PC-9 (cell line): ENCODE results near the gene MCM9. TPM values are rescaled to one million over a fixed set of nuclear protein-coding genes. Genes with fewer than 3 reads are reported as not detected.

Experiments used
- BruUV-seq: library from RNA; stranded (reverse); fragments of 400-500 nt; replicated peaks from 2 replicates; lab custom pipeline; 2021; lab: Mats Ljungman, UMichigan
- CTCF ChIA-PET: fragments of 300-600 bp; sonication (Branson Sonifier 250); formaldehyde crosslinking; loops from one replicate; lab custom pipeline; 2022; ENCODE audit warnings: antibody characterized with exemption; lab: Charles Lee
- POLR2A ChIA-PET: fragments of 300-600 bp; sonication (Branson Sonifier 250); formaldehyde crosslinking; loops from one replicate; lab custom pipeline; 2022; ENCODE audit warnings: antibody characterized with exemption; ENCODE audit not compliant: unreplicated experiment; lab: Charles Lee
- DNase-seq, 2 experiments: peaks; one replicate each; pipeline versions ENCODE4 v3.0.0 to v3.0.0-alpha.2; 2015 to 2022; ENCODE audit warnings: mixed read lengths in 1 of 2
- H2AFZ ChIP-seq: fragments of 200-600 bp; sonication (generic); 2 replicates; pipeline ENCODE4 v1.8.1; 2017; ENCODE audit warnings: antibody characterized with exemption
- H3F3A ChIP-seq: fragments of 200-600 bp; sonication (generic); 2 replicates; pipeline ENCODE4 v1.8.1; 2017; ENCODE audit warnings: antibody characterized with exemption, mild to moderate bottlenecking, low read depth; ENCODE audit not compliant: insufficient read depth
- H3K27ac ChIP-seq: fragments of 200-600 bp; sonication (generic); 2 replicates; pipeline ENCODE4 v1.6.1; 2016; ENCODE audit warnings: mixed run types
- H3K27me3 ChIP-seq: fragments of 200-600 bp; sonication (generic); 2 replicates; pipeline ENCODE4 v1.6.1; 2016; ENCODE audit warnings: low read depth, mixed run types; ENCODE audit not compliant: insufficient read depth
- H3K36me3 ChIP-seq: fragments of 200-600 bp; sonication (generic); 2 replicates; pipeline ENCODE4 v1.6.1; 2016; ENCODE audit warnings: low read depth, mixed run types
- H3K4me1 ChIP-seq: fragments of 200-600 bp; sonication (generic); replicated peaks from 2 replicates; pipeline ENCODE4 v1.6.1; 2016; ENCODE audit warnings: mixed run types; ENCODE audit not compliant: insufficient read depth
- H3K4me2 ChIP-seq: fragments of 200-600 bp; sonication (generic); 2 replicates; pipeline ENCODE4 v1.6.1; 2017; ENCODE audit warnings: mixed run types
- H3K4me3 ChIP-seq: fragments of 200-600 bp; sonication (generic); 2 replicates; pipeline ENCODE4 v1.6.1; 2016; ENCODE audit warnings: mixed run types
- H3K79me2 ChIP-seq: fragments of 200-600 bp; sonication (generic); 2 replicates; pipeline ENCODE4 v1.6.1; 2017; ENCODE audit warnings: low read depth, mixed run types
- H3K9me2 ChIP-seq: fragments of 200-600 bp; sonication (generic); 2 replicates; pipeline ENCODE4 v1.8.1; 2017; ENCODE audit warnings: mild to moderate bottlenecking; ENCODE audit not compliant: insufficient read depth
- H3K9me3 ChIP-seq: fragments of 200-600 bp; sonication (generic); 2 replicates; pipeline ENCODE4 v1.8.1; 2016; ENCODE audit warnings: low read depth; ENCODE audit not compliant: insufficient read depth
- H4K20me1 ChIP-seq: fragments of 200-600 bp; sonication (generic); 2 replicates; pipeline ENCODE4 v1.8.1; 2017; ENCODE audit not compliant: insufficient read depth
- EZH2 ChIP-seq: fragments of 200-600 bp; sonication (generic); IDR thresholded peaks from 2 replicates; pipeline ENCODE4 v1.8.0; 2017; ENCODE audit warnings: antibody characterized with exemption, low read depth
- intact Hi-C: fragments of 100-400 bp; cut with micrococcal nuclease; formaldehyde crosslinking; loops from one replicate; pipeline ENCODE4 v1.10.0; 2022; ENCODE audit not compliant: unreplicated experiment
- total RNA-seq: library from RNA; stranded (reverse); gene quantifications from 2 replicates; pipeline ENCODE4 v1.2.3, GENCODE V29; 2021
- TF ChIP-seq, protein P1 (sequence below): fragments of 200-600 bp; sonication (generic); conservative IDR thresholded peaks from 2 replicates; pipeline ENCODE4 v1.6.1; 2017; ENCODE audit warnings: mixed run types, antibody characterized with exemption, mild to moderate bottlenecking, moderate library complexity

MCM9 gene
- total RNA-seq, 1 experiment from 2014 or later, result 18.1 TPM

DNA sequence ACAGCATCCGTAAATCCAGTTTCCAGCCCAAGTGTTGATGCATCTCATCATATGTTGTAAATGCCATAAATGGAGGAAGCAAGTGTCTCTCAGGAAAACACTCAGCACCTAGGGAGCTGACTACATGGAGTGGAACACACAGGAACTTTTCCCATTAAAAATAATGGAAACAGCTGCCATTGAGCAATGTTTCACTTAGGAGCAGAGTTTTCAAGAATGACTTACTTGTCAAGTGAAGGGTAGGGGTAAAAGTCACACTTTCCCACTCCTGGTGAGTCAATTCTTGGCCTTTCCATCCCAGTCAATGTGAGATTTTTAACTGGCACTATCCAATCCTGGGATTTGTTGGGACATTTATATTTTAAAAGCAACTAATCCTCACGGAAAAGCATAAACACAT is 160.4 kb downstream of the MCM9 start:
- H3F3A ChIP-seq, result peaks cover 11% of the 10 kb centered on the region; the same call in 1 of the 2 replicates
- H3K4me3 ChIP-seq, result no peak overlapping the region
- H3K27me3 ChIP-seq, result no peaks in the 10 kb centered on the region
- no peak overlapping the region for H3K4me2 ChIP-seq
- ChIA-PET CTCF (no interaction called here), POLR2A (interaction anchor here (0.8 kb wide), 1 partner anchor 218 kb away, joined by 4 read pairs; no protein-coding TSS in a partner anchor)
- H3K4me1 ChIP-seq, result peaks cover 38% of the 10 kb centered on the region
- H2AFZ ChIP-seq, result no peak overlapping the region
- H3K27ac ChIP-seq, result no peak overlapping the region
- no peaks in the 10 kb centered on the region for H3K36me3 ChIP-seq
- no peaks in the 10 kb centered on the region for H3K79me2 ChIP-seq
- no peaks in the 10 kb centered on the region for H4K20me1 ChIP-seq
- TF ChIP-seq EZH2, result no peak
- TF ChIP-seq, protein P1, sequence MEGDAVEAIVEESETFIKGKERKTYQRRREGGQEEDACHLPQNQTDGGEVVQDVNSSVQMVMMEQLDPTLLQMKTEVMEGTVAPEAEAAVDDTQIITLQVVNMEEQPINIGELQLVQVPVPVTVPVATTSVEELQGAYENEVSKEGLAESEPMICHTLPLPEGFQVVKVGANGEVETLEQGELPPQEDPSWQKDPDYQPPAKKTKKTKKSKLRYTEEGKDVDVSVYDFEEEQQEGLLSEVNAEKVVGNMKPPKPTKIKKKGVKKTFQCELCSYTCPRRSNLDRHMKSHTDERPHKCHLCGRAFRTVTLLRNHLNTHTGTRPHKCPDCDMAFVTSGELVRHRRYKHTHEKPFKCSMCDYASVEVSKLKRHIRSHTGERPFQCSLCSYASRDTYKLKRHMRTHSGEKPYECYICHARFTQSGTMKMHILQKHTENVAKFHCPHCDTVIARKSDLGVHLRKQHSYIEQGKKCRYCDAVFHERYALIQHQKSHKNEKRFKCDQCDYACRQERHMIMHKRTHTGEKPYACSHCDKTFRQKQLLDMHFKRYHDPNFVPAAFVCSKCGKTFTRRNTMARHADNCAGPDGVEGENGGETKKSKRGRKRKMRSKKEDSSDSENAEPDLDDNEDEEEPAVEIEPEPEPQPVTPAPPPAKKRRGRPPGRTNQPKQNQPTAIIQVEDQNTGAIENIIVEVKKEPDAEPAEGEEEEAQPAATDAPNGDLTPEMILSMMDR, result no peak
- no peaks in the 10 kb centered on the region for H3K9me2 ChIP-seq
- intact Hi-C loops, result no loop called here
- peak in 1 of 2 experiments; percentile 4 for DNase-seq
- no peaks in the 10 kb centered on the region for H3K9me3 ChIP-seq
- no TSS peak for BruUV-seq

- POLR2A ChIA-PET, result no interaction called here
- Histone ChIP-seq H3K36me3 (no peaks in the 10 kb centered on the region), H3K4me2 (no peak overlapping the region), H3F3A (peaks cover 23% of the 10 kb centered on the region), H3K4me3 (no peak overlapping the region), H3K79me2 (no peaks in the 10 kb centered on the region), H3K4me1 (peaks cover 53% of the 10 kb centered on the region), H2AFZ (no peak overlapping the region), H3K27ac (no peak overlapping the region), H3K9me3 (no peaks in the 10 kb centered on the region), H3K9me2 (no peaks in the 10 kb centered on the region), H3K27me3 (no peaks in the 10 kb centered on the region), H4K20me1 (no peaks in the 10 kb centered on the region)
- no peak for DNase-seq
- TF ChIP-seq EZH2, result no peak
- TF ChIP-seq, protein P1, result no peak
- intact Hi-C loops, result no loop called here
- no TSS peak for BruUV-seq
- CTCF ChIA-PET, result no interaction called here
Observed at GRCh38 chr6:118772886-118773285, 162.1 kb downstream of the MCM9 start.

- CTCF ChIA-PET, result no interaction called here
- H3K36me3 ChIP-seq, result no peaks in the 10 kb centered on the region
- H3K4me2 ChIP-seq, result no peak overlapping the region
- no TSS peak for BruUV-seq
- intact Hi-C loops, result no loop called here
- no peaks in the 10 kb centered on the region for H4K20me1 ChIP-seq
- H3K4me3 ChIP-seq, result no peak overlapping the region
- H3K9me2 ChIP-seq, result no peaks in the 10 kb centered on the region
- no peaks in the 10 kb centered on the region for H3K27me3 ChIP-seq
- H3K4me1 ChIP-seq, result peaks cover 37% of the 10 kb centered on the region
- no peaks in the 10 kb centered on the region for H3K79me2 ChIP-seq
- peak in 1 of 2 experiments; percentile 53 for DNase-seq
- H3F3A ChIP-seq, result peaks cover 16% of the 10 kb centered on the region
- POLR2A ChIA-PET, result no interaction called here
- TF ChIP-seq EZH2, result no peak
- TF ChIP-seq, protein P1, result no peak
- no peak overlapping the region for H3K27ac ChIP-seq
- H2AFZ ChIP-seq, result no peak overlapping the region
- H3K9me3 ChIP-seq, result no peaks in the 10 kb centered on the region
Observed at GRCh38 chr6:118771253-118771652, 163.7 kb downstream of the MCM9 start.
